NCI-H2029 (cell line): Measurements from ENCODE around the gene ANKRD11.

Experiments
- DNase-seq: peaks from one replicate; lab custom pipeline; 2025; lab: John Stamatoyannopoulos, UW

Gene ANKRD11

GRCh38 chr16:89506791-89507191, 16.4 kb upstream of the ANKRD11 start:
- DNase-seq = no peak

- DNase-seq = no peak
Observed at GRCh38 chr16:89506113-89506504, 15.7 kb upstream of the ANKRD11 start.

GRCh38 chr16:89505204-89506112, 15.1 kb upstream of the ANKRD11 start:
- peak; percentile 32 for DNase-seq

GRCh38 chr16:89504091-89504490, 13.7 kb upstream of the ANKRD11 start:
- no peak for DNase-seq

- DNase-seq = no peak
Observed at GRCh38 chr16:89502081-89502843, 11.9 kb upstream of the ANKRD11 start.

GRCh38 chr16:89499767-89500166, 9.4 kb upstream of the ANKRD11 start:
- DNase-seq = no peak

- DNase-seq = no peak
Observed at GRCh38 chr16:89498839-89499238, 8.5 kb upstream of the ANKRD11 start.

- DNase-seq = no peak
Observed at GRCh38 chr16:89495121-89495520, 4.8 kb upstream of the ANKRD11 start.

- DNase-seq = no peak
Observed at GRCh38 chr16:89493776-89494175, 3.4 kb upstream of the ANKRD11 start.

- DNase-seq = no peak
Observed at GRCh38 chr16:89491974-89492687, 1.8 kb upstream of the ANKRD11 start.

GRCh38 chr16:89491238-89491869, 993 bp upstream of the ANKRD11 start:
- no peak for DNase-seq

- DNase-seq = no peak
Observed at GRCh38 chr16:89489898-89490438, 393 bp downstream of the ANKRD11 start.

- peak; percentile 66 for DNase-seq
Observed at GRCh38 chr16:89489040-89489897, 1.1 kb downstream of the ANKRD11 start.

- no peak for DNase-seq
Observed at GRCh38 chr16:89485701-89486246, 4.6 kb downstream of the ANKRD11 start.

- DNase-seq = no peak
Observed at GRCh38 chr16:89484923-89485679, 5.3 kb downstream of the ANKRD11 start.

GRCh38 chr16:89484041-89484501, 6.3 kb downstream of the ANKRD11 start:
- DNase-seq = no peak

GRCh38 chr16:89482817-89483205, 7.5 kb downstream of the ANKRD11 start:
- no peak for DNase-seq

- no peak for DNase-seq
Observed at GRCh38 chr16:89482150-89482816, 8.1 kb downstream of the ANKRD11 start.

GRCh38 chr16:89481356-89481955, 8.9 kb downstream of the ANKRD11 start:
- no peak for DNase-seq
